CD4-positive, alpha-beta T cell (primary cell): ENCODE measurements around the gene BRINP3. TPM values are rescaled to one million over a fixed set of nuclear protein-coding genes. Genes with fewer than 3 reads are reported as not detected.
"Not testable (repeated sequence)": the region's sequence is repeated elsewhere in the genome, so short reads cannot be mapped to it uniquely, and the experiment has no call there.

ENCODE experiments used
- ATAC-seq: fragments of 200-7000 bp; cut with Tn5 transposase; one replicate; pipeline ENCODE4 v1.10.0; 2022; ENCODE audit warnings: mild to moderate bottlenecking; ENCODE audit not compliant: poor library complexity
- CTCF ChIA-PET: fragments of 350-600 bp; sonication (Branson Sonifier 250); formaldehyde crosslinking; loops from one replicate; lab custom pipeline; 2021; ENCODE audit warnings: antibody characterized with exemption, inconsistent platforms; lab: Charles Lee
- POLR2A ChIA-PET: fragments of 350-600 bp; sonication (Branson Sonifier 250); formaldehyde crosslinking; loops from one replicate; lab custom pipeline; 2021; ENCODE audit warnings: antibody characterized with exemption, inconsistent platforms; lab: Charles Lee
- DNase-seq, 14 experiments: peaks; one replicate each; pipeline ENCODE4 v3.0.0-alpha.2; 2013 to 2020; ENCODE audit warnings: mixed read lengths in 2 of 14
- H3K27ac ChIP-seq, 2 donors: one replicate each; pipeline versions ENCODE4 v1.5.1 to v1.7.0; 2013; ENCODE audit warnings: low read length in 2 of 2, low read depth in 1 of 2, mild to moderate bottlenecking in 1 of 2
- H3K27me3 ChIP-seq, 2 experiments: 1 replicate in 1 of 2; 2 replicates in 1 of 2; pipeline versions ENCODE4 v1.6.1 to v1.7.0; 2013; ENCODE audit warnings: low read length in 2 of 2, control low read depth in 1 of 2, mild to moderate bottlenecking in 1 of 2, moderate library complexity in 1 of 2; ENCODE audit not compliant: insufficient read depth in 2 of 2, control insufficient read depth in 1 of 2
- H3K36me3 ChIP-seq: one replicate; pipeline ENCODE4 v1.6.1; 2013; ENCODE audit warnings: low read length, control low read depth; ENCODE audit not compliant: insufficient read depth
- H3K4me1 ChIP-seq: one replicate; pipeline ENCODE4 v1.6.1; 2013; ENCODE audit warnings: low read length, control low read depth; ENCODE audit not compliant: insufficient read depth
- H3K4me3 ChIP-seq: one replicate; pipeline ENCODE4 v1.5.1; 2013; ENCODE audit warnings: mild to moderate bottlenecking, low read length, moderate library complexity
- H3K9me3 ChIP-seq, 2 experiments: 1 replicate in 1 of 2; 2 replicates in 1 of 2; pipeline versions ENCODE4 v1.6.1 to v1.7.0; 2013; ENCODE audit warnings: low read length in 2 of 2, mild to moderate bottlenecking in 2 of 2, control low read depth in 1 of 2, moderate library complexity in 1 of 2; ENCODE audit not compliant: control insufficient read depth in 1 of 2, insufficient read depth in 1 of 2
- H3K27ac Mint-ChIP-seq: one replicate; pipeline ENCODE4 v1.8.0; 2020; ENCODE audit warnings: mixed read lengths
- H3K27me3 Mint-ChIP-seq: one replicate; pipeline ENCODE4 v1.8.0; 2021; ENCODE audit warnings: mixed read lengths
- H3K36me3 Mint-ChIP-seq: one replicate; pipeline ENCODE4 v1.8.0; 2021; ENCODE audit warnings: low read depth, mixed read lengths
- H3K4me1 Mint-ChIP-seq: one replicate; pipeline ENCODE4 v1.8.0; 2021; ENCODE audit warnings: low read depth, mixed read lengths
- H3K4me3 Mint-ChIP-seq: one replicate; pipeline ENCODE4 v1.8.0; 2020; ENCODE audit warnings: mild to moderate bottlenecking, mixed read lengths
- H3K9me3 Mint-ChIP-seq: one replicate; pipeline ENCODE4 v1.8.0; 2020; ENCODE audit warnings: mixed read lengths
- CTCF ChIP-seq: fragments of 200-600 bp; IDR thresholded peaks from one replicate; pipeline ENCODE4 v1.8.0; 2022; ENCODE audit warnings: antibody characterized with exemption, mild to moderate bottlenecking
- intact Hi-C, 2 experiments: fragments of 100-400 bp; cut with DNase I in 1 of 2; cut with micrococcal nuclease in 1 of 2; formaldehyde crosslinking; loops; one replicate each; pipeline versions ENCODE4 v1.15.1 to v1.9.0; 2023 to 2025; cut with DNase I, micrococcal nuclease
- polyA plus RNA-seq, 2 donors: library from polyadenylated mRNA; unstranded; fragments of 120-200 nt; gene quantifications; one replicate each; pipeline ENCODE4 v1.2.1, GENCODE V29; 2013
- total RNA-seq, 174 experiments: library from RNA in 2 of 174; stranded (reverse) in 2 of 174; gene quantifications; one replicate each; pipeline ENCODE4 v1.2.3 and lab custom pipeline; 2021 to 2026

Gene BRINP3
- total RNA-seq (not detected), total RNA-seq (lab: John Stamatoyannopoulos, UW) (0 to 0.16 (median 0) reads per million in 172 experiments)
- polyA plus RNA-seq (2013, experiment 1 of 2), result not detected
- not detected for polyA plus RNA-seq (2013, experiment 2 of 2)

GRCh38 chr1:190477762-190478148 is at the start of gene BRINP3:
TSS of gene BRINP3 (minus strand) at chr1:190477864.
- Histone ChIP-seq H3K36me3 (no peaks in the 10 kb centered on the region), H3K9me3 (peaks cover 0 to 14% of the 10 kb centered on the region in 2 experiments), H3K27me3 (peaks cover 0 to 12% of the 10 kb centered on the region in 2 experiments), H3K27ac (no peak within 1 kb of the TSS), H3K4me1 (no peaks in the 10 kb centered on the region), H3K4me3 (no peak within 1 kb of the TSS)
- Mint-ChIP-seq H3K4me3 (peak within 1 kb of the TSS; percentile 34), H3K9me3 (peaks cover 4% of the 10 kb centered on the region), H3K4me1 (peaks cover 11% of the 10 kb centered on the region), H3K36me3 (no peaks in the 10 kb centered on the region), H3K27ac (no peak within 1 kb of the TSS), H3K27me3 (peaks cover 48% of the 10 kb centered on the region)
- DNase-seq (no peak), ATAC-seq (no peak)
- ChIA-PET CTCF (no interaction called here), POLR2A (no interaction called here)
- intact Hi-C loops, result no loop called here
- TF ChIP-seq CTCF, result no peak

- no peak overlapping the region for H3K4me3 Mint-ChIP-seq
- no peak overlapping the region for H3K27ac ChIP-seq
- H3K27me3 Mint-ChIP-seq, result no peaks in the 10 kb centered on the region
- peaks cover 0 to 5% of the 10 kb centered on the region in 2 experiments for H3K9me3 ChIP-seq
- no peaks in the 10 kb centered on the region for H3K27me3 ChIP-seq
- H3K36me3 Mint-ChIP-seq, result no peaks in the 10 kb centered on the region
- DNase-seq, result no peak
- ATAC-seq, result no peak
- no peak overlapping the region for H3K4me3 ChIP-seq
- H3K4me1 ChIP-seq, result no peaks in the 10 kb centered on the region
- no peaks in the 10 kb centered on the region for H3K4me1 Mint-ChIP-seq
- TF ChIP-seq CTCF, result no peak
- H3K36me3 ChIP-seq, result no peaks in the 10 kb centered on the region
- CTCF ChIA-PET, result interaction anchor here (1.7 kb wide), 1 partner anchor 14 kb away, joined by 3 read pairs; no protein-coding TSS in a partner anchor
- intact Hi-C loops, result no loop called here
- H3K9me3 Mint-ChIP-seq, result peaks cover 2% of the 10 kb centered on the region
- POLR2A ChIA-PET, result interaction anchor here (0.7 kb wide), 1 partner anchor 73 kb away, joined by 3 read pairs; no protein-coding TSS in a partner anchor
- H3K27ac Mint-ChIP-seq, result no peak overlapping the region
These were observed 33.9 kb upstream of the BRINP3 start for GRCh38 chr1:190511554-190511953.

- peaks cover 0 to 11% of the 10 kb centered on the region in 2 experiments for H3K9me3 ChIP-seq
- Mint-ChIP-seq H3K4me3 (no peak overlapping the region), H3K9me3 (peaks cover 7% of the 10 kb centered on the region), H3K36me3 (no peaks in the 10 kb centered on the region), H3K4me1 (no peaks in the 10 kb centered on the region), H3K27ac (no peak overlapping the region), H3K27me3 (no peaks in the 10 kb centered on the region)
- no peak for DNase-seq
- ATAC-seq, result no peak
- H3K36me3 ChIP-seq, result no peaks in the 10 kb centered on the region
- TF ChIP-seq CTCF, result no peak
- no peak overlapping the region for H3K4me3 ChIP-seq
- ChIA-PET CTCF (no interaction called here), POLR2A (no interaction called here)
- no peaks in the 10 kb centered on the region for H3K27me3 ChIP-seq
- H3K27ac ChIP-seq, result no peak overlapping the region
- intact Hi-C loops, result no loop called here
- H3K4me1 ChIP-seq, result no peaks in the 10 kb centered on the region
These were observed 29.7 kb upstream of the BRINP3 start for GRCh38 chr1:190507357-190507756.

GRCh38 chr1:190504539-190504938 is 26.9 kb upstream of the BRINP3 start:
- H3K4me3 ChIP-seq, CTCF ChIA-PET, H3K4me1 ChIP-seq, H3K27me3 ChIP-seq, DNase-seq, H3K4me1 Mint-ChIP-seq, POLR2A ChIA-PET, H3K36me3 Mint-ChIP-seq, intact Hi-C loops, H3K4me3 Mint-ChIP-seq, H3K9me3 Mint-ChIP-seq, ATAC-seq, H3K36me3 ChIP-seq, H3K27ac ChIP-seq, H3K27me3 Mint-ChIP-seq, H3K27ac Mint-ChIP-seq: not testable (repeated sequence)
- H3K9me3 ChIP-seq, result peaks cover 0 to 11% of the 10 kb centered on the region in 2 experiments
